Smooth muscle cell (in vitro differentiated cells): ENCODE measurements around the gene FBN3. TPM values are rescaled to one million over a fixed set of nuclear protein-coding genes. Genes with fewer than 3 reads are reported as not detected.

Experiments
- DNase-seq: peaks from one replicate; lab custom pipeline; 2025; ENCODE audit not compliant: unreplicated experiment; lab: John Stamatoyannopoulos, UW
- H2AFZ ChIP-seq: fragments of 200-600 bp; sonication (generic); 2 replicates; pipeline ENCODE4 v1.6.0; 2016; ENCODE audit warnings: antibody characterized with exemption, low read depth, mild to moderate bottlenecking
- H3F3A ChIP-seq: fragments of 200-600 bp; sonication (generic); 2 replicates; pipeline ENCODE4 v1.6.0; 2017; ENCODE audit warnings: antibody characterized with exemption, low read depth
- H3K27ac ChIP-seq: fragments of 200-600 bp; sonication (generic); 2 replicates; pipeline ENCODE4 v1.5.1; 2016; ENCODE audit warnings: low read depth, mild to moderate bottlenecking
- H3K27me3 ChIP-seq: fragments of 200-600 bp; sonication (generic); 2 replicates; pipeline ENCODE4 v1.6.1; 2016; ENCODE audit warnings: low read depth, mild to moderate bottlenecking
- H3K36me3 ChIP-seq: fragments of 200-600 bp; sonication (generic); 2 replicates; pipeline ENCODE4 v1.5.1; 2016; ENCODE audit warnings: low read depth
- H3K4me1 ChIP-seq: fragments of 200-600 bp; sonication (generic); 2 replicates; pipeline ENCODE4 v1.5.1; 2016; ENCODE audit warnings: low read depth
- H3K4me2 ChIP-seq: fragments of 200-600 bp; sonication (generic); 2 replicates; pipeline ENCODE4 v1.6.0; 2016; ENCODE audit warnings: mild to moderate bottlenecking
- H3K4me3 ChIP-seq: fragments of 200-600 bp; sonication (generic); 2 replicates; pipeline ENCODE4 v1.5.1; 2016; ENCODE audit warnings: mild to moderate bottlenecking
- H3K79me2 ChIP-seq: fragments of 200-600 bp; sonication (generic); 2 replicates; pipeline ENCODE4 v1.6.0; 2016; ENCODE audit warnings: low read depth, mild to moderate bottlenecking
- H3K9ac ChIP-seq: fragments of 200-600 bp; sonication (generic); 2 replicates; pipeline ENCODE4 v1.6.0; 2016; ENCODE audit warnings: low read depth
- H3K9me3 ChIP-seq: fragments of 200-600 bp; sonication (generic); replicated peaks from 2 replicates; pipeline ENCODE4 v1.5.1; 2016; ENCODE audit warnings: low read depth
- H4K20me1 ChIP-seq: fragments of 200-600 bp; sonication (generic); 2 replicates; pipeline ENCODE4 v1.6.0; 2016; ENCODE audit warnings: low read depth
- WGBS: methylation state at CpG from one replicate; pipeline ENCODE4 v1.1.7; 2016; ENCODE audit warnings: low lambda C conversion rate; 5-methylcytosine and 5-hydroxymethylcytosine counted together
- polyA plus RNA-seq: library from polyadenylated mRNA; unstranded; fragments of >200 nt; fragmentation: Nextera tagmentation; extraction: Ambion mirVana; gene quantifications from 2 replicates; pipeline ENCODE4 v1.2.1, GENCODE V29; 2016
- total RNA-seq: library from RNA; depleted of rRNA; stranded (reverse); fragments of >200 nt; gene quantifications from 2 replicates; pipeline ENCODE4 v1.2.3, GENCODE V29; 2014
- TF ChIP-seq, protein P1 (sequence below): fragments of 200-600 bp; sonication (generic); IDR thresholded peaks from 2 replicates; pipeline ENCODE4 v1.5.1; 2017; ENCODE audit warnings: borderline replicate concordance, mild to moderate bottlenecking, antibody characterized with exemption; ENCODE audit not compliant: insufficient read depth, poor library complexity, severe bottlenecking

Gene FBN3
- total and polyA plus RNA-seq, 2 experiments from 2014 or later, result not detected

DNA sequence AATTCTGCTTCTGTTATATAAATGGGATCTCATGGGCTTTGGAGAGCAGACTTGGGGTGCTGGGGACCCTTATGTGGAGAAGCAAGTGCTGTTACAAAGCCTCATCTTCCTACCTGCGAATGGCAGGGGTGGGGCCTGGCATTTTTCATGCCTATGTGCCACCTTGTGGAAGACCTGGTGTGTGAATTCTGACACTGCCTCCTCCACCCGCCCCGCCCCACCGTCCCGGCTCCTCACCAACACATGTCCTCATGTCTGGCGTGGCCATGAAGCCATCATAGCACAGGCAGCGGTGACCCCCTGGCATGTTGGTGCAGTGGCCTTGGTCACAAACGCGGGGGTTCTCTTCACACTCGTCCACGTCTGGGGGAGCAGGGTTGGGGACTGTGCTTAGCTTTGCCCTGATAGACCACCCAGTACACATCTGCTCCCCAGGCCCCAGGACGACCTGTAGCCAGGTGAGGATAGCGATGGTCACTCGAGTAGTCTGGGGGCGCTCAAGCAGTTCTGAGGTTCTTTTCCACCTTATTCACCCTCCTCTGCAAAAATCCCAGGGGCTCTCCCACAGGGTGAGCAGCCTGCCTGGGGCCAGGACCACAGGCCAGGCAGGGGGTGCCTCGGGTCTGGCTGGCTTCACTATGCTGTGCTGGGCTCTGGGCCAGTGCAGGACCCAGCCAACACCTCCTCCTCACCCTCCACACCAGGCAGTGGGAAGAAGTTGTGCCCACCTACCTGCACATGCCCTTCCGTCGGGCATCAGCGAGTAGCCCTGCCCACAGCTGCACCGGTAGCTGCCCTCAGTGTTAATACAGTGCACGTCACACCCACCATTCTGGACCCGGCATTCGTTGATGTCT, 32.7 kb downstream of the FBN3 start:
- no peaks in the 10 kb centered on the region for H3K79me2 ChIP-seq
- no peak for DNase-seq
- H3F3A ChIP-seq, result no peaks in the 10 kb centered on the region
- H4K20me1 ChIP-seq, result no peaks in the 10 kb centered on the region
- H3K9me3 ChIP-seq, result no peaks in the 10 kb centered on the region
- H3K27ac ChIP-seq, result no peak overlapping the region
- H3K4me2 ChIP-seq, result no peak overlapping the region
- no peak overlapping the region for H3K4me3 ChIP-seq
- no peaks in the 10 kb centered on the region for H3K27me3 ChIP-seq
- H3K9ac ChIP-seq, result no peak overlapping the region
- 95% methylated on average over 23 of the region's 23 CpGs for WGBS
- H3K36me3 ChIP-seq, result no peaks in the 10 kb centered on the region
- TF ChIP-seq, protein P1, sequence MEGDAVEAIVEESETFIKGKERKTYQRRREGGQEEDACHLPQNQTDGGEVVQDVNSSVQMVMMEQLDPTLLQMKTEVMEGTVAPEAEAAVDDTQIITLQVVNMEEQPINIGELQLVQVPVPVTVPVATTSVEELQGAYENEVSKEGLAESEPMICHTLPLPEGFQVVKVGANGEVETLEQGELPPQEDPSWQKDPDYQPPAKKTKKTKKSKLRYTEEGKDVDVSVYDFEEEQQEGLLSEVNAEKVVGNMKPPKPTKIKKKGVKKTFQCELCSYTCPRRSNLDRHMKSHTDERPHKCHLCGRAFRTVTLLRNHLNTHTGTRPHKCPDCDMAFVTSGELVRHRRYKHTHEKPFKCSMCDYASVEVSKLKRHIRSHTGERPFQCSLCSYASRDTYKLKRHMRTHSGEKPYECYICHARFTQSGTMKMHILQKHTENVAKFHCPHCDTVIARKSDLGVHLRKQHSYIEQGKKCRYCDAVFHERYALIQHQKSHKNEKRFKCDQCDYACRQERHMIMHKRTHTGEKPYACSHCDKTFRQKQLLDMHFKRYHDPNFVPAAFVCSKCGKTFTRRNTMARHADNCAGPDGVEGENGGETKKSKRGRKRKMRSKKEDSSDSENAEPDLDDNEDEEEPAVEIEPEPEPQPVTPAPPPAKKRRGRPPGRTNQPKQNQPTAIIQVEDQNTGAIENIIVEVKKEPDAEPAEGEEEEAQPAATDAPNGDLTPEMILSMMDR, result no peak
- no peak overlapping the region for H2AFZ ChIP-seq
- H3K4me1 ChIP-seq, result no peaks in the 10 kb centered on the region

DNA sequence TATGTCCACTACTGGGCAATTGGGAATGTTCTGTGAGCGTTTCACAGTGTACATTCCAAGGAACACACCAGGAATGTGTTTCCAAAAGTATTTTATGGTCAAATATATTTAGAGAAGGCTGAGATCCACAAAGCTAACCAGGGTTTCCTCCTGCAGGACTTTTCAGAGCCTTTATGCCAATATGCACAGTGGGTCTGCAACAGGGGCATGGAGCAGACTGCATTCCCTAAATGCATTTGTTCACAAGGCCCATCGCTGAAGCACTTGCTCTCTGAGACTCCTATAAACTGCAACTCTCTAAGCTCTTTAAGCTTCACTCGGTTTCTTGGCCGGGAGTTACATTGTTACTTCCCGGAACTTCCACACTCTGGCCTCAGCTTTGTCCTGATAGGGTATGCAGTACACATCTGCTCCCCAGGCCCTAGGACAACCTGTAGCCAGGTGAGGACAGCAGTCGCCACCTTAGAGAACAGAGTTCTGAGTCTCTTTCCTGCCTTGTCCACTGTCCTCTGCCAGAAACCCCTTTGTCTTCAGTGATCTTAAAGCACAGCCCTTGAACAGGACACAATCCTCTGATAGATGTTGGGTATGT, 33.5 kb downstream of the FBN3 start:
- WGBS, result 82% methylated on average over 6 of the region's 6 CpGs
- TF ChIP-seq, protein P1, result no peak
- Histone ChIP-seq H3K36me3 (no peaks in the 10 kb centered on the region), H3K4me2 (no peak overlapping the region), H3K4me3 (no peak overlapping the region), H3K9me3 (no peaks in the 10 kb centered on the region), H3K27ac (no peak overlapping the region), H2AFZ (no peak overlapping the region), H3K27me3 (no peaks in the 10 kb centered on the region), H3K4me1 (no peaks in the 10 kb centered on the region), H4K20me1 (no peaks in the 10 kb centered on the region), H3K79me2 (no peaks in the 10 kb centered on the region), H3F3A (no peaks in the 10 kb centered on the region), H3K9ac (no peak overlapping the region)
- no peak for DNase-seq

DNA sequence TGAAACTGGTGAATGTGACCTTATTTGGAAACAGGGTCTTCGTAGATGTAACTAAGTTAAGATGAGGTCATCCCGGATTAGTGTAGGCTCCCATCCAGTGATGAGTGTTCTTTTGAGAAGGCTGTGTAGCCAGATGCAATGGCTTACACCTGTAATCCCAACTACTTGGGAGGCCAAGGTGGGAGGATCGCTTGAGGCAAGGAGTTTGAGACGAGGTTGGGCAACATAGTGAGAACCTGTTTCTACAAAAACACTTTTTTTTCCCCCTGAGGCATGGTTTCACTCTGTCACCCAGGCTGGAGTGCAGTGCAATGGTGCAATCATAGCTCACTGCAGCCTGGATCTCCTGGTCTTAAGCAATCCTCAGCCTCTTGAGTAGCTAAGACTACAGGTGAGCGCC, 36.4 kb downstream of the FBN3 start:
- TF ChIP-seq, protein P1, result no peak
- H3K79me2 ChIP-seq, result no peaks in the 10 kb centered on the region
- H3K36me3 ChIP-seq, result no peaks in the 10 kb centered on the region
- no peak overlapping the region for H3K4me2 ChIP-seq
- no peaks in the 10 kb centered on the region for H3F3A ChIP-seq
- H4K20me1 ChIP-seq, result no peaks in the 10 kb centered on the region
- no peaks in the 10 kb centered on the region for H3K9me3 ChIP-seq
- WGBS, result 63% methylated on average over 5 of the region's 5 CpGs
- H2AFZ ChIP-seq, result no peak overlapping the region
- no peaks in the 10 kb centered on the region for H3K4me1 ChIP-seq
- H3K27ac ChIP-seq, result no peak overlapping the region
- no peak overlapping the region for H3K4me3 ChIP-seq
- DNase-seq, result no peak
- H3K9ac ChIP-seq, result no peak overlapping the region
- H3K27me3 ChIP-seq, result no peaks in the 10 kb centered on the region
